GM23248 (cell line): ENCODE data around the gene PSME1. TPM values are rescaled to one million over a fixed set of nuclear protein-coding genes. Genes with fewer than 3 reads are reported as not detected.

Experiments
- DNase-seq: peaks from one replicate; pipeline ENCODE4 v3.0.0-alpha.2; 2015
- H2AFZ ChIP-seq: fragments of 200-600 bp; sonication (generic); 2 replicates; pipeline ENCODE4 v1.6.1; 2016; ENCODE audit warnings: antibody characterized with exemption
- H3F3A ChIP-seq: fragments of 200-600 bp; sonication (generic); 2 replicates; pipeline ENCODE4 v1.6.1; 2016; ENCODE audit warnings: mild to moderate bottlenecking, antibody characterized with exemption, mixed run types; ENCODE audit not compliant: insufficient read depth
- H3K27ac ChIP-seq: fragments of 200-600 bp; sonication (generic); 2 replicates; pipeline ENCODE4 v1.5.1; 2016; ENCODE audit warnings: mild to moderate bottlenecking
- H3K27me3 ChIP-seq: fragments of 200-600 bp; sonication (generic); replicated peaks from 2 replicates; pipeline ENCODE4 v1.6.1; 2016; ENCODE audit warnings: mild to moderate bottlenecking; ENCODE audit not compliant: insufficient read depth
- H3K36me3 ChIP-seq: fragments of 200-600 bp; sonication (generic); 2 replicates; pipeline ENCODE4 v1.6.1; 2016; ENCODE audit warnings: low read depth, mild to moderate bottlenecking
- H3K4me1 ChIP-seq: fragments of 200-600 bp; sonication (generic); 2 replicates; pipeline ENCODE4 v1.6.1; 2016; ENCODE audit warnings: mild to moderate bottlenecking; ENCODE audit not compliant: insufficient read depth
- H3K4me2 ChIP-seq: fragments of 200-600 bp; sonication (generic); one replicate; pipeline ENCODE4 v1.6.1; 2016; ENCODE audit warnings: mild to moderate bottlenecking; ENCODE audit not compliant: unreplicated experiment
- H3K4me3 ChIP-seq: fragments of 200-600 bp; sonication (generic); 2 replicates; pipeline ENCODE4 v1.5.1; 2016; ENCODE audit warnings: mild to moderate bottlenecking
- H3K79me2 ChIP-seq: fragments of 200-600 bp; sonication (generic); 2 replicates; pipeline ENCODE4 v1.6.1; 2016; ENCODE audit warnings: mild to moderate bottlenecking; ENCODE audit not compliant: insufficient read depth
- H3K9ac ChIP-seq: fragments of 200-600 bp; sonication (generic); 2 replicates; pipeline ENCODE4 v1.6.1; 2016; ENCODE audit warnings: mild to moderate bottlenecking
- H3K9me2 ChIP-seq: fragments of 200-600 bp; sonication (generic); 2 replicates; pipeline ENCODE4 v1.6.1; 2016; ENCODE audit warnings: mixed run types, mild to moderate bottlenecking, moderate library complexity; ENCODE audit not compliant: insufficient read depth
- H3K9me3 ChIP-seq: fragments of 200-600 bp; sonication (generic); one replicate; pipeline ENCODE4 v1.6.1; 2017; ENCODE audit warnings: low read depth
- H4K20me1 ChIP-seq: fragments of 200-600 bp; sonication (generic); 2 replicates; pipeline ENCODE4 v1.6.0; 2016; ENCODE audit not compliant: insufficient read depth
- EZH2 ChIP-seq: fragments of 200-600 bp; sonication (generic); IDR thresholded peaks from 2 replicates; pipeline ENCODE4 v1.6.1; 2018; ENCODE audit warnings: antibody characterized with exemption, mild to moderate bottlenecking; ENCODE audit not compliant: insufficient read depth, poor library complexity, severe bottlenecking
- EZH2phosphoT487 ChIP-seq: fragments of 200-600 bp; sonication (generic); IDR thresholded peaks from 2 replicates; pipeline ENCODE4 v1.6.1; 2018; ENCODE audit warnings: antibody characterized with exemption, moderate library complexity, mild to moderate bottlenecking, low read depth; ENCODE audit not compliant: insufficient read depth
- WGBS, 2 experiments: methylation state at CpG; one replicate each; pipeline ENCODE4 v1.1.6; 2015 to 2017; ENCODE audit warnings: low lambda C conversion rate in 2 of 2, low coverage in 1 of 2; ENCODE audit errors: missing lambda C conversion rate in 2 of 2; 5-methylcytosine and 5-hydroxymethylcytosine counted together
- in situ Hi-C: fragments of 300-500 bp; cut with MboI; formaldehyde crosslinking; loops from 2 replicates; pipeline ENCODE4 v1.15.0; 2020
- polyA plus RNA-seq: library from polyadenylated mRNA; unstranded; fragments of >200 nt; fragmentation: Nextera tagmentation; extraction: Ambion mirVana; gene quantifications from 2 replicates; pipeline ENCODE4 v1.2.1, GENCODE V29; 2016
- total RNA-seq: library from RNA; depleted of rRNA; stranded (reverse); fragments of >200 nt; shearing (Covaris generic); gene quantifications from 2 replicates; pipeline ENCODE4 v1.2.3, GENCODE V29; 2014

Gene PSME1
- total and polyA plus RNA-seq, 2 experiments from 2014 or later = 58.9 to 144 TPM

- H3F3A ChIP-seq = peaks cover 41% of the 10 kb centered on the region
- peak overlapping the region; percentile 79 for H3K27ac ChIP-seq
- no peak for TF ChIP-seq EZH2
- TF ChIP-seq EZH2phosphoT487 = no peak
- in situ Hi-C loops = no loop called here
- peak; percentile 80 for DNase-seq
- H3K4me1 ChIP-seq = peaks cover 37% of the 10 kb centered on the region
- H3K4me2 ChIP-seq = peak overlapping the region; percentile 83
- no peaks in the 10 kb centered on the region for H3K27me3 ChIP-seq
- H3K36me3 ChIP-seq = peaks cover 8% of the 10 kb centered on the region; the same call in 1 of the 2 replicates
- H3K4me3 ChIP-seq = peak overlapping the region; percentile 84
- H3K9me2 ChIP-seq = no peaks in the 10 kb centered on the region
- no peaks in the 10 kb centered on the region for H4K20me1 ChIP-seq
- WGBS, 2 experiments = 15 to 17% methylated on average over 9 of the region's 9 CpGs
- peaks cover 55% of the 10 kb centered on the region for H3K79me2 ChIP-seq
- peak overlapping the region; percentile 66 for H2AFZ ChIP-seq
- no peaks in the 10 kb centered on the region for H3K9me3 ChIP-seq
- peak overlapping the region; percentile 80 for H3K9ac ChIP-seq
Measured at GRCh38 chr14:24145690-24146452, 9.9 kb downstream of the PSME1 start.

- Histone ChIP-seq H3K36me3 (peaks cover 8% of the 10 kb centered on the region; the same call in 1 of the 2 replicates), H3K9me2 (no peaks in the 10 kb centered on the region), H3F3A (peaks cover 41% of the 10 kb centered on the region), H3K9ac (peak within 1 kb of the TSS; percentile 80), H2AFZ (peak within 1 kb of the TSS; percentile 66), H3K4me1 (peaks cover 37% of the 10 kb centered on the region), H3K27me3 (no peaks in the 10 kb centered on the region), H3K4me3 (peak within 1 kb of the TSS; percentile 84), H3K9me3 (no peaks in the 10 kb centered on the region), H3K4me2 (peak within 1 kb of the TSS; percentile 85), H3K27ac (peak within 1 kb of the TSS; percentile 79), H3K79me2 (peaks cover 55% of the 10 kb centered on the region), H4K20me1 (no peaks in the 10 kb centered on the region)
- WGBS, 2 experiments = 0 to 1% methylated on average over 7 to 25 of the region's 25 CpGs
- DNase-seq = peak; percentile 95
- no peak for TF ChIP-seq EZH2phosphoT487
- TF ChIP-seq EZH2 = no peak
- in situ Hi-C loops = no loop called here
Measured at GRCh38 chr14:24146453-24146977, 10.5 kb downstream of the PSME1 start, which contains the start of gene PSME2. Gene PSME2 (minus strand): TSS chr14:24146610. CDS start chr14:24146581, 29 bp downstream.

- peak within 1 kb of the TSS; percentile 85 for H3K4me2 ChIP-seq
- H3K9ac ChIP-seq = peak within 1 kb of the TSS; percentile 80
- H3K9me2 ChIP-seq = no peaks in the 10 kb centered on the region
- H3K79me2 ChIP-seq = peaks cover 55% of the 10 kb centered on the region
- H3K9me3 ChIP-seq = no peaks in the 10 kb centered on the region
- peak within 1 kb of the TSS; percentile 84 for H3K4me3 ChIP-seq
- H3F3A ChIP-seq = peaks cover 37% of the 10 kb centered on the region
- H3K36me3 ChIP-seq = peaks cover 8% of the 10 kb centered on the region; the same call in 1 of the 2 replicates
- 0 to 2% methylated on average over 34 to 39 of the region's 57 CpGs for WGBS, 2 experiments
- peak; percentile 99 for DNase-seq
- no peaks in the 10 kb centered on the region for H3K27me3 ChIP-seq
- H4K20me1 ChIP-seq = no peaks in the 10 kb centered on the region
- peaks cover 32% of the 10 kb centered on the region for H3K4me1 ChIP-seq
- TF ChIP-seq EZH2 = no peak
- TF ChIP-seq EZH2phosphoT487 = no peak
- peak within 1 kb of the TSS; percentile 79 for H3K27ac ChIP-seq
- in situ Hi-C loops = no loop called here
- peak within 1 kb of the TSS; percentile 66 for H2AFZ ChIP-seq
Measured at GRCh38 chr14:24146978-24147760, 11.2 kb downstream of the PSME1 start, which contains the start of gene RNF31. Gene RNF31 (plus strand): TSS chr14:24147498. CDS start chr14:24147699, 201 bp downstream.
